SK-N-SH treated with all-trans-retinoic acid at 6 μM for 48 hours (cell line): ENCODE measurements around the gene EEIG2.

Experiments used
- ATAC-seq: fragments of 200-7000 bp; cut with Tn5 transposase; 3 replicates; pipeline ENCODE4 v1.9.1; 2020; ENCODE audit warnings: mild to moderate bottlenecking, moderate library complexity
- ARNTL ChIP-seq: fragments of 450-650 bp; formaldehyde crosslinking; IDR thresholded peaks from 2 replicates; pipeline ENCODE4 v1.5.0; 2020; ENCODE audit warnings: low read depth, mild to moderate bottlenecking, moderate library complexity, borderline replicate concordance
- BACH2 ChIP-seq: fragments of 250-450 bp; sonication (Bioruptor Pico); IDR thresholded peaks from 2 replicates; pipeline ENCODE4 v1.9.0; 2021; ENCODE audit warnings: mild to moderate bottlenecking, borderline replicate concordance
- CREB5 ChIP-seq: fragments of 250-450 bp; sonication (Bioruptor Pico); IDR thresholded peaks from 2 replicates; pipeline ENCODE4 v1.5.1; 2020; ENCODE audit warnings: low read depth, mild to moderate bottlenecking, moderate library complexity
- CSDC2 ChIP-seq: fragments of 250-450 bp; sonication (Bioruptor Pico); IDR thresholded peaks from 2 replicates; pipeline ENCODE4 v1.5.0; 2020; ENCODE audit warnings: mild to moderate bottlenecking, moderate library complexity
- GLIS3 ChIP-seq: fragments of 250-450 bp; sonication (Bioruptor Pico); IDR thresholded peaks from 2 replicates; pipeline ENCODE4 v1.5.0; 2020; ENCODE audit warnings: mild to moderate bottlenecking, moderate library complexity
- ISL1 ChIP-seq: fragments of 250-450 bp; sonication (Bioruptor Pico); IDR thresholded peaks from 2 replicates; pipeline ENCODE4 v2.1.2; 2022; ENCODE audit warnings: mild to moderate bottlenecking, moderate library complexity
- POU6F1 ChIP-seq: fragments of 250-450 bp; sonication (Bioruptor Pico); IDR thresholded peaks from 2 replicates; pipeline ENCODE4 v1.8.0; 2021; ENCODE audit warnings: low read depth, mild to moderate bottlenecking, moderate library complexity, borderline replicate concordance
- PPARA ChIP-seq: fragments of 250-450 bp; sonication (Bioruptor Pico); IDR thresholded peaks from 2 replicates; pipeline ENCODE4 v1.5.0; 2020; ENCODE audit warnings: mild to moderate bottlenecking, borderline replicate concordance
- RARB ChIP-seq: fragments of 250-450 bp; sonication (Bioruptor Pico); IDR thresholded peaks from 2 replicates; pipeline ENCODE4 v1.8.0; 2021; ENCODE audit warnings: mild to moderate bottlenecking, moderate library complexity
- SNAI2 ChIP-seq: fragments of 250-450 bp; sonication (Bioruptor Pico); IDR thresholded peaks from 2 replicates; pipeline ENCODE4 v1.5.0; 2020; ENCODE audit warnings: mild to moderate bottlenecking, moderate library complexity
- TCF4 ChIP-seq: fragments of 250-450 bp; sonication (Bioruptor Pico); IDR thresholded peaks from 2 replicates; pipeline ENCODE4 v1.8.0; 2021; ENCODE audit warnings: mild to moderate bottlenecking, moderate library complexity, borderline replicate concordance
- TOX ChIP-seq: fragments of 250-450 bp; sonication (Bioruptor Pico); IDR thresholded peaks from 2 replicates; pipeline ENCODE4 v1.8.0; 2021; ENCODE audit warnings: mild to moderate bottlenecking, moderate library complexity, borderline replicate concordance
- TSHZ2 ChIP-seq: fragments of 250-450 bp; sonication (Bioruptor Pico); IDR thresholded peaks from 2 replicates; pipeline ENCODE4 v1.5.0; 2020; ENCODE audit warnings: mild to moderate bottlenecking, moderate library complexity
- ZC3H10 ChIP-seq: fragments of 250-450 bp; sonication (Bioruptor Pico); IDR thresholded peaks from 2 replicates; pipeline ENCODE4 v1.5.1; 2021; ENCODE audit warnings: mild to moderate bottlenecking, moderate library complexity
- ZFP3 ChIP-seq: fragments of 250-450 bp; sonication (Bioruptor Pico); IDR thresholded peaks from 2 replicates; pipeline ENCODE4 v1.5.0; 2020; ENCODE audit warnings: mild to moderate bottlenecking, moderate library complexity
- ZFP30 ChIP-seq: fragments of 450-650 bp; formaldehyde crosslinking; IDR thresholded peaks from 2 replicates; pipeline ENCODE4 v1.5.0; 2022; ENCODE audit warnings: mild to moderate bottlenecking, moderate library complexity
- ZNF565 ChIP-seq: fragments of 450-650 bp; formaldehyde crosslinking; conservative IDR thresholded peaks from 2 replicates; pipeline ENCODE4 v1.5.0; 2020; ENCODE audit warnings: low read depth, mild to moderate bottlenecking, moderate library complexity
- ZNF70 ChIP-seq: fragments of 450-650 bp; formaldehyde crosslinking; IDR thresholded peaks from 2 replicates; pipeline ENCODE4 v1.5.0; 2020; ENCODE audit warnings: mild to moderate bottlenecking, moderate library complexity
- ZNF8 ChIP-seq: fragments of 450-650 bp; formaldehyde crosslinking; IDR thresholded peaks from 2 replicates; pipeline ENCODE4 v1.5.0; 2020; ENCODE audit warnings: mild to moderate bottlenecking, moderate library complexity
- TF ChIP-seq, protein P1 (sequence below): fragments of 250-450 bp; sonication (Bioruptor Pico); IDR thresholded peaks from 2 replicates; pipeline ENCODE4 v1.8.0; 2020; ENCODE audit warnings: mild to moderate bottlenecking, moderate library complexity, borderline replicate concordance

EEIG2 gene

GRCh38 chr1:108570998-108571401 is 11.1 kb downstream of the EEIG2 start (continued):
- TF ChIP-seq CREB5 (CRISPR knock-in tag): no peak
- TF ChIP-seq ARNTL: no peak
- TF ChIP-seq ZNF565 (CRISPR knock-in tag): no peak
- TF ChIP-seq TOX (CRISPR knock-in tag): no peak
- no peak for TF ChIP-seq TSHZ2 (CRISPR knock-in tag)
- no peak for TF ChIP-seq ZNF8 (CRISPR knock-in tag)

DNA sequence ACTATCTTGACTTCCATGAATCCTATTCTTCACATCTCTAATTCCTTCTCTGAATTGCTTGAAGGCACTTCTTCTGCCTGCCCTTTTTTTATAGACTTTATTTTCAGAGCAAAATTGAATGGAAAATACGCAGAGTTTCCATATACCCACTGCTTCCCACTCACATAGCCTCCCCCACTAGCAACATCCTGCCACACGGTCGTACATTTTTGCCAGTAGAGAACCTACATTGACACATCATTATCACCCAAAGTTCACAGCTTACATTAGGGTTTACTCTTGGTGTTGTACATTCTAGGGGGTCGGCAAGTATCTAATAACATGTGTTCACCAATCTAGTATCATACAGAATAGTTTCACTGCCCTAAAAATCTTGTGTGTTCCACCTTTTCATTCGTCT is 12.3 kb downstream of the EEIG2 start:
- TF ChIP-seq GLIS3 (CRISPR knock-in tag) (no peak), TOX (CRISPR knock-in tag) (no peak), ZNF70 (CRISPR knock-in tag) (no peak), POU6F1 (CRISPR knock-in tag) (no peak), ZNF8 (CRISPR knock-in tag) (no peak), CREB5 (CRISPR knock-in tag) (no peak), ZFP3 (CRISPR knock-in tag) (no peak), TSHZ2 (CRISPR knock-in tag) (no peak), TCF4 (no peak), CSDC2 (no peak), ISL1 (CRISPR knock-in tag) (no peak), ZFP30 (CRISPR knock-in tag) (no peak)
- TF ChIP-seq, protein P1, sequence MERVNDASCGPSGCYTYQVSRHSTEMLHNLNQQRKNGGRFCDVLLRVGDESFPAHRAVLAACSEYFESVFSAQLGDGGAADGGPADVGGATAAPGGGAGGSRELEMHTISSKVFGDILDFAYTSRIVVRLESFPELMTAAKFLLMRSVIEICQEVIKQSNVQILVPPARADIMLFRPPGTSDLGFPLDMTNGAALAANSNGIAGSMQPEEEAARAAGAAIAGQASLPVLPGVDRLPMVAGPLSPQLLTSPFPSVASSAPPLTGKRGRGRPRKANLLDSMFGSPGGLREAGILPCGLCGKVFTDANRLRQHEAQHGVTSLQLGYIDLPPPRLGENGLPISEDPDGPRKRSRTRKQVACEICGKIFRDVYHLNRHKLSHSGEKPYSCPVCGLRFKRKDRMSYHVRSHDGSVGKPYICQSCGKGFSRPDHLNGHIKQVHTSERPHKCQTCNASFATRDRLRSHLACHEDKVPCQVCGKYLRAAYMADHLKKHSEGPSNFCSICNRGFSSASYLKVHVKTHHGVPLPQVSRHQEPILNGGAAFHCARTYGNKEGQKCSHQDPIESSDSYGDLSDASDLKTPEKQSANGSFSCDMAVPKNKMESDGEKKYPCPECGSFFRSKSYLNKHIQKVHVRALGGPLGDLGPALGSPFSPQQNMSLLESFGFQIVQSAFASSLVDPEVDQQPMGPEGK (CRISPR knock-in tag): no peak
- ATAC-seq: no peak

- ATAC-seq: no peak
- TF ChIP-seq ZNF565 (CRISPR knock-in tag) (no peak), ZFP30 (CRISPR knock-in tag) (no peak), PPARA (CRISPR knock-in tag) (no peak), BACH2 (CRISPR knock-in tag) (no peak), ZNF8 (CRISPR knock-in tag) (no peak), ISL1 (CRISPR knock-in tag) (no peak), CSDC2 (no peak), SNAI2 (CRISPR knock-in tag) (no peak), GLIS3 (CRISPR knock-in tag) (no peak), ZC3H10 (no peak), CREB5 (CRISPR knock-in tag) (no peak), ZNF70 (CRISPR knock-in tag) (no peak), TOX (CRISPR knock-in tag) (no peak), TCF4 (no peak), RARB (CRISPR knock-in tag) (no peak)
Measured at GRCh38 chr1:108573183-108573582, 13.3 kb downstream of the EEIG2 start.
